HepG2 (cell line): Measurements from ENCODE around the gene NKD1. TPM values are rescaled to one million over a fixed set of nuclear protein-coding genes. Genes with fewer than 3 reads are reported as not detected.

Experiments
- EEA1 ChIP-seq: sonication (generic); formaldehyde crosslinking; IDR thresholded peaks from 2 replicates; pipeline ENCODE4 v1.5.1; 2020; ENCODE audit warnings: mild to moderate bottlenecking, missing genetic modification reagents, borderline replicate concordance
- FOSL2 ChIP-seq: sonication (generic); formaldehyde crosslinking; IDR thresholded peaks from 2 replicates; pipeline ENCODE4 v1.4.0; 2020; ENCODE audit warnings: missing genetic modification reagents
- GATAD2A ChIP-seq: IDR thresholded peaks from 2 replicates; pipeline ENCODE4 v1.6.1; 2016
- KLF16 ChIP-seq, 2 experiments: sonication (generic) in 1 of 2; formaldehyde crosslinking in 1 of 2; IDR thresholded peaks; 2 replicates each; pipeline versions ENCODE4 v1.6.1 to v1.8.0; 2016 to 2023; ENCODE audit warnings: missing genetic modification reagents in 2 of 2, missing compliant biosample characterization in 1 of 2
- NR2F1 ChIP-seq, 2 experiments: fragments of 450-650 bp in 1 of 2; formaldehyde crosslinking in 1 of 2; IDR thresholded peaks; 2 replicates each; pipeline versions ENCODE4 v1.5.0 to v1.6.1; 2016 to 2020; ENCODE audit warnings: mild to moderate bottlenecking in 1 of 2, missing compliant biosample characterization in 1 of 2, missing genetic modification reagents in 1 of 2, moderate library complexity in 1 of 2
- NR2F2 ChIP-seq: IDR thresholded peaks from 2 replicates; pipeline ENCODE4 v1.6.1; 2012; ENCODE audit warnings: low read depth, inconsistent platforms, borderline replicate concordance
- RARA ChIP-seq: IDR thresholded peaks from 2 replicates; pipeline ENCODE4 v1.6.1; 2016; ENCODE audit warnings: missing genetic modification reagents, missing compliant biosample characterization
- SALL1 ChIP-seq: sonication (generic); formaldehyde crosslinking; IDR thresholded peaks from 2 replicates; pipeline ENCODE4 v1.8.0; 2022; ENCODE audit warnings: mild to moderate bottlenecking, missing genetic modification reagents
- SOX13 ChIP-seq, 3 experiments: fragments of 450-650 bp in 1 of 3; sonication (generic) in 1 of 3; formaldehyde crosslinking in 1 of 3; IDR thresholded peaks in 2 of 3; conservative IDR thresholded peaks in 1 of 3; 2 replicates each; pipeline versions ENCODE4 v1.5.0 to v1.6.1; 2016 to 2020; ENCODE audit warnings: antibody characterized with exemption in 1 of 3, mild to moderate bottlenecking in 1 of 3, missing compliant biosample characterization in 1 of 3, missing genetic modification reagents in 1 of 3, moderate library complexity in 1 of 3
- SOX5 ChIP-seq: IDR thresholded peaks from 2 replicates; pipeline ENCODE4 v1.6.1; 2016; ENCODE audit warnings: borderline replicate concordance
- TRIM24 ChIP-seq: sonication (generic); formaldehyde crosslinking; IDR thresholded peaks from 2 replicates; pipeline ENCODE4 v1.8.0; 2022; ENCODE audit warnings: mild to moderate bottlenecking, missing genetic modification reagents
- ZNF543 ChIP-seq: sonication (generic); formaldehyde crosslinking; IDR thresholded peaks from 2 replicates; pipeline ENCODE4 v1.4.0; 2020; ENCODE audit warnings: mild to moderate bottlenecking, missing genetic modification reagents
- ZNF614 ChIP-seq: IDR thresholded peaks from 2 replicates; pipeline ENCODE4 v1.6.1; 2018; ENCODE audit warnings: missing biosample characterization, missing genetic modification reagents, inconsistent platforms, borderline replicate concordance
- ZNF646 ChIP-seq: sonication (generic); formaldehyde crosslinking; IDR thresholded peaks from 2 replicates; pipeline ENCODE4 v1.9.0; 2021; ENCODE audit warnings: mild to moderate bottlenecking, missing genetic modification reagents
- ZNF704 ChIP-seq: sonication (generic); formaldehyde crosslinking; IDR thresholded peaks from 2 replicates; pipeline ENCODE4 v1.8.1; 2023; ENCODE audit warnings: mild to moderate bottlenecking, inconsistent platforms, moderate library complexity, missing genetic modification reagents, borderline replicate concordance
- polyA plus RNA-seq, 8 experiments: library from polyadenylated mRNA; depleted of rRNA in 3 of 8; stranded (reverse) in 7 of 8; unstranded in 1 of 8; fragments of >200 nt; fragmentation: Illumina TruSeq in 4 of 8; extraction: Trizol in 4 of 8; gene quantifications; 2 replicates each; pipeline versions ENCODE4 v1.2.1 to v1.2.3, GENCODE V29; 2011 to 2016; ENCODE audit warnings: low read depth in 4 of 8, missing spikeins in 1 of 8, mixed read lengths in 1 of 8; ENCODE audit not compliant: insufficient read depth in 1 of 8
- total RNA-seq, 5 experiments: library from RNA; depleted of rRNA; stranded (reverse); fragments of >200 nt; fragmentation: Illumina TruSeq; extraction: Trizol; gene quantifications; 2 replicates each; pipeline ENCODE4 v1.2.3, GENCODE V29; 2016; ENCODE audit warnings: low read depth in 1 of 5
- TF ChIP-seq, protein P1 (sequence below): sonication (generic); formaldehyde crosslinking; conservative IDR thresholded peaks from 2 replicates; pipeline ENCODE4 v1.4.0; 2020; ENCODE audit warnings: missing genetic modification reagents
- TF ChIP-seq, protein P2 (sequence below): sonication (generic); formaldehyde crosslinking; IDR thresholded peaks from 2 replicates; pipeline ENCODE4 v1.4.0; 2020; ENCODE audit warnings: missing genetic modification reagents

Gene NKD1
- total and polyA plus RNA-seq, 2 of the 13 experiments (the other 11 are each of a cell fraction or from before 2014, with no cell fraction given) = 70.4 to 121 TPM

DNA sequence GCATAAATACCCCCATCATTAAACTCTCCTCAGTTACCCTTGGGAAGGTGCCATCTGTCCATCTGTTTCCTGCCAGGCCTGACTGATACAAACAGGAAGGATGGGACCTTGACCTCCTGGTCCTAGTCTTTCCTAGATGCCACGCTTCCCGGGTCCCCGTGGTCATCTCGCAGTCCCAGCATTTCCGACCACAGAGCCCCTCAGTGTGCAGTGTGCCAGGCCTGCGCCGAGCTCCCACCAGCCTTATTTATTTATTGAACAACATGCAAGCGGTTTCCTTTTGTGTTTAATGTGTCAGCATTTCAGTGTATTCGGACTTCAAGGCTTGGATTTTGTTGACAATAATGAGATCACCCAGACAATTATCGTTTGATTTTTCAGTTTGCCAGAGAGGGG, 45.6 kb upstream of the NKD1 start (continued):
- TF ChIP-seq SALL1 (peak; percentile 69), ZNF614 (CRISPR knock-in tag) (0 out of 2 replicates have a peak, but pooled peaks have one; percentile 43), EEA1 (CRISPR knock-in tag) (no peak), SOX13 (IDR thresholded peaks at IDR 0.05) (peak; percentile 10; the same call in 1 of the 2 replicates), SOX13 (CRISPR knock-in tag; conservative IDR thresholded peaks at IDR 0.05 in 1 of 2, IDR thresholded peaks at IDR 0.05 in 1 of 2) (0 out of 4 replicates have a peak, but pooled peaks of 1 of the 2 experiments have one; percentile 50), KLF16 (CRISPR knock-in tag; IDR thresholded peaks at IDR 0.05) (0 out of 4 replicates have a peak, but pooled peaks of 1 of the 2 experiments have one; percentile 29), NR2F1 (CRISPR knock-in tag; IDR thresholded peaks at IDR 0.05) (peak; percentile 50 to 73; a peak in 2 of 4 replicates), FOSL2 (CRISPR knock-in tag) (peak; percentile 83), TRIM24 (CRISPR knock-in tag) (peak; percentile 79), ZNF543 (CRISPR knock-in tag) (peak; percentile 99), SOX5 (CRISPR knock-in tag) (peak; percentile 72; the same call in 1 of the 2 replicates), GATAD2A (CRISPR knock-in tag) (peak; percentile 91), ZNF646 (no peak), NR2F2 (0 out of 2 replicates have a peak, but pooled peaks have one; percentile 28), RARA (CRISPR knock-in tag) (peak; percentile 92), ZNF704 (no peak)
- TF ChIP-seq, protein P1, sequence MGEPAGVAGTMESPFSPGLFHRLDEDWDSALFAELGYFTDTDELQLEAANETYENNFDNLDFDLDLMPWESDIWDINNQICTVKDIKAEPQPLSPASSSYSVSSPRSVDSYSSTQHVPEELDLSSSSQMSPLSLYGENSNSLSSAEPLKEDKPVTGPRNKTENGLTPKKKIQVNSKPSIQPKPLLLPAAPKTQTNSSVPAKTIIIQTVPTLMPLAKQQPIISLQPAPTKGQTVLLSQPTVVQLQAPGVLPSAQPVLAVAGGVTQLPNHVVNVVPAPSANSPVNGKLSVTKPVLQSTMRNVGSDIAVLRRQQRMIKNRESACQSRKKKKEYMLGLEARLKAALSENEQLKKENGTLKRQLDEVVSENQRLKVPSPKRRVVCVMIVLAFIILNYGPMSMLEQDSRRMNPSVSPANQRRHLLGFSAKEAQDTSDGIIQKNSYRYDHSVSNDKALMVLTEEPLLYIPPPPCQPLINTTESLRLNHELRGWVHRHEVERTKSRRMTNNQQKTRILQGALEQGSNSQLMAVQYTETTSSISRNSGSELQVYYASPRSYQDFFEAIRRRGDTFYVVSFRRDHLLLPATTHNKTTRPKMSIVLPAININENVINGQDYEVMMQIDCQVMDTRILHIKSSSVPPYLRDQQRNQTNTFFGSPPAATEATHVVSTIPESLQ (CRISPR knock-in tag) = no peak
- TF ChIP-seq, protein P2, sequence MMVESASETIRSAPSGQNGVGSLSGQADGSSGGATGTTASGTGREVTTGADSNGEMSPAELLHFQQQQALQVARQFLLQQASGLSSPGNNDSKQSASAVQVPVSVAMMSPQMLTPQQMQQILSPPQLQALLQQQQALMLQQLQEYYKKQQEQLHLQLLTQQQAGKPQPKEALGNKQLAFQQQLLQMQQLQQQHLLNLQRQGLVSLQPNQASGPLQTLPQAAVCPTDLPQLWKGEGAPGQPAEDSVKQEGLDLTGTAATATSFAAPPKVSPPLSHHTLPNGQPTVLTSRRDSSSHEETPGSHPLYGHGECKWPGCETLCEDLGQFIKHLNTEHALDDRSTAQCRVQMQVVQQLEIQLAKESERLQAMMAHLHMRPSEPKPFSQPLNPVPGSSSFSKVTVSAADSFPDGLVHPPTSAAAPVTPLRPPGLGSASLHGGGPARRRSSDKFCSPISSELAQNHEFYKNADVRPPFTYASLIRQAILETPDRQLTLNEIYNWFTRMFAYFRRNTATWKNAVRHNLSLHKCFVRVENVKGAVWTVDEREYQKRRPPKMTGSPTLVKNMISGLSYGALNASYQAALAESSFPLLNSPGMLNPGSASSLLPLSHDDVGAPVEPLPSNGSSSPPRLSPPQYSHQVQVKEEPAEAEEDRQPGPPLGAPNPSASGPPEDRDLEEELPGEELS (CRISPR knock-in tag) = peak; percentile 85
